ENCODE data around the gene SLC38A7.

SLC38A7 gene

GRCh38 chr16:58727796-58728568 is 43.4 kb upstream of the SLC38A7 start:
- in situ Hi-C loops (cut with MboI; ENCODE audit: low sequenced_read_pairs, unreplicated experiment): no loop called here
- TF ChIP-seq, protein P1, sequence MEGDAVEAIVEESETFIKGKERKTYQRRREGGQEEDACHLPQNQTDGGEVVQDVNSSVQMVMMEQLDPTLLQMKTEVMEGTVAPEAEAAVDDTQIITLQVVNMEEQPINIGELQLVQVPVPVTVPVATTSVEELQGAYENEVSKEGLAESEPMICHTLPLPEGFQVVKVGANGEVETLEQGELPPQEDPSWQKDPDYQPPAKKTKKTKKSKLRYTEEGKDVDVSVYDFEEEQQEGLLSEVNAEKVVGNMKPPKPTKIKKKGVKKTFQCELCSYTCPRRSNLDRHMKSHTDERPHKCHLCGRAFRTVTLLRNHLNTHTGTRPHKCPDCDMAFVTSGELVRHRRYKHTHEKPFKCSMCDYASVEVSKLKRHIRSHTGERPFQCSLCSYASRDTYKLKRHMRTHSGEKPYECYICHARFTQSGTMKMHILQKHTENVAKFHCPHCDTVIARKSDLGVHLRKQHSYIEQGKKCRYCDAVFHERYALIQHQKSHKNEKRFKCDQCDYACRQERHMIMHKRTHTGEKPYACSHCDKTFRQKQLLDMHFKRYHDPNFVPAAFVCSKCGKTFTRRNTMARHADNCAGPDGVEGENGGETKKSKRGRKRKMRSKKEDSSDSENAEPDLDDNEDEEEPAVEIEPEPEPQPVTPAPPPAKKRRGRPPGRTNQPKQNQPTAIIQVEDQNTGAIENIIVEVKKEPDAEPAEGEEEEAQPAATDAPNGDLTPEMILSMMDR (IDR thresholded peaks at IDR 0.05; ENCODE audit: borderline replicate concordance, control extremely low read depth, extremely low read depth, insufficient read depth, missing control alignments): no peak
- DNase-seq (ENCODE audit: low spot score): no peak

- TF ChIP-seq, protein P1 (IDR thresholded peaks at IDR 0.05; ENCODE audit: borderline replicate concordance, control extremely low read depth, extremely low read depth, insufficient read depth, missing control alignments): no peak
- DNase-seq (ENCODE audit: low spot score): no peak
- in situ Hi-C loops (cut with MboI; ENCODE audit: low sequenced_read_pairs, unreplicated experiment): no loop called here
Measured at GRCh38 chr16:58727028-58727781, 42.6 kb upstream of the SLC38A7 start.

DNA sequence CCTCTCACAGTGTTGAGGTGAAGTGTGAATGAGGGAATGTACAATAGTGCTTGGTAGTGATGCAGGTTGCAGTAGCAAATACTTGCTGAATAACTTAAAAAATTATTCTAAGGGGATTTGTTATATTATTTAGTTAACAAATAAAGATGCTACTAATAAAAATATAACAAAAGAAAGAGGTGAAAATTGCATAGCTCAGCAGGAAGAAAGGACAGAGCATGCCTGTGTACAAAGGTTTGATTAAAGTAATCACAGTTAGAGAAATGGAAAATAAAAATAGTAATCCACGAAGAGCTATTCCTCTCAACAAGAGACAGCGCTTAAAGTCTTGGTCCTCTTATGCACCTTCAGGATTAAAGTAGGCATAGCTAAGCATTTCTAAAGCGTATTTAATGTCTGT is 38.5 kb upstream of the SLC38A7 start:
- no peak for DNase-seq (ENCODE audit: low spot score)
- TF ChIP-seq, protein P1 (IDR thresholded peaks at IDR 0.05; ENCODE audit: borderline replicate concordance, control extremely low read depth, extremely low read depth, insufficient read depth, missing control alignments): no peak
- in situ Hi-C loops (cut with MboI; ENCODE audit: low sequenced_read_pairs, unreplicated experiment): no loop called here

GRCh38 chr16:58717994-58718393 is 33.4 kb upstream of the SLC38A7 start:
- in situ Hi-C loops (cut with MboI; ENCODE audit: low sequenced_read_pairs, unreplicated experiment): no loop called here
- TF ChIP-seq, protein P1 (IDR thresholded peaks at IDR 0.05; ENCODE audit: borderline replicate concordance, control extremely low read depth, extremely low read depth, insufficient read depth, missing control alignments): no peak
- no peak for DNase-seq (ENCODE audit: low spot score)

- TF ChIP-seq, protein P1 (IDR thresholded peaks at IDR 0.05; ENCODE audit: borderline replicate concordance, control extremely low read depth, extremely low read depth, insufficient read depth, missing control alignments): no peak
- in situ Hi-C loops (cut with MboI; ENCODE audit: low sequenced_read_pairs, unreplicated experiment): no loop called here
Measured at GRCh38 chr16:58716468-58716867, 31.9 kb upstream of the SLC38A7 start.

GRCh38 chr16:58713742-58714141 is 29.2 kb upstream of the SLC38A7 start:
- TF ChIP-seq, protein P1 (IDR thresholded peaks at IDR 0.05; ENCODE audit: borderline replicate concordance, control extremely low read depth, extremely low read depth, insufficient read depth, missing control alignments): no peak
- DNase-seq (ENCODE audit: low spot score): no peak
- in situ Hi-C loops (cut with MboI; ENCODE audit: low sequenced_read_pairs, unreplicated experiment): no loop called here

More at GRCh38 chr16:58716468-58716867, 31.9 kb upstream of the SLC38A7 start:
- DNase-seq (ENCODE audit: low spot score): no peak
